Liver (tissue), 9 donors: ENCODE results near the gene ARHGEF1. TPM values are rescaled to one million over a fixed set of nuclear protein-coding genes. Genes with fewer than 3 reads are reported as not detected.

ENCODE experiments used
- DNase-seq: peaks from one replicate; pipeline ENCODE4 v3.0.0-alpha.2; 2017; ENCODE audit warnings: low spot score
- H3K27ac ChIP-seq, 2 donors: one replicate each; pipeline ENCODE4 v1.7.0; 2013; ENCODE audit warnings: inconsistent platforms in 2 of 2, low read length in 2 of 2, control low read depth in 1 of 2, low read depth in 1 of 2, mild to moderate bottlenecking in 1 of 2
- H3K27me3 ChIP-seq, 4 donors: one replicate each; pipeline versions ENCODE4 v1.6.1 to v1.7.0; 2013; ENCODE audit warnings: low read length in 3 of 4, inconsistent platforms in 1 of 4, mild to moderate bottlenecking in 1 of 4, moderate library complexity in 1 of 4; ENCODE audit not compliant: control insufficient read depth in 4 of 4, insufficient read depth in 4 of 4
- H3K36me3 ChIP-seq, 4 donors: one replicate each; pipeline versions ENCODE4 v1.6.1 to v1.7.0; 2013; ENCODE audit warnings: low read length in 3 of 4, mild to moderate bottlenecking in 3 of 4, low read depth in 1 of 4, moderate library complexity in 1 of 4; ENCODE audit not compliant: control insufficient read depth in 4 of 4, insufficient read depth in 3 of 4
- H3K4me1 ChIP-seq, 4 donors: one replicate each; pipeline versions ENCODE4 v1.6.1 to v1.7.0; 2013; ENCODE audit warnings: low read length in 3 of 4, mild to moderate bottlenecking in 3 of 4, moderate library complexity in 1 of 4; ENCODE audit not compliant: control insufficient read depth in 4 of 4, insufficient read depth in 4 of 4
- H3K4me3 ChIP-seq, 3 donors: one replicate each; pipeline versions ENCODE4 v1.6.1 to v1.7.0; 2013; ENCODE audit warnings: low read length in 3 of 3, control low read depth in 1 of 3, low read depth in 1 of 3, mild to moderate bottlenecking in 1 of 3
- H3K9ac ChIP-seq, 2 donors: one replicate each; pipeline ENCODE4 v1.7.0; 2013; ENCODE audit warnings: low read length in 2 of 2, mild to moderate bottlenecking in 2 of 2, moderate library complexity in 2 of 2, control low read depth in 1 of 2, low read depth in 1 of 2
- H3K9me3 ChIP-seq, 4 donors: one replicate each; pipeline versions ENCODE4 v1.6.1 to v1.7.0; 2013; ENCODE audit warnings: low read length in 3 of 4; ENCODE audit not compliant: control insufficient read depth in 4 of 4
- ATF3 ChIP-seq: IDR thresholded peaks from 2 replicates; pipeline ENCODE4 v1.6.1; 2016; ENCODE audit warnings: antibody characterized with exemption
- EGR1 ChIP-seq, 2 donors: IDR thresholded peaks; 2 replicates each; pipeline ENCODE4 v1.6.1; 2016 to 2018; ENCODE audit warnings: antibody characterized with exemption in 2 of 2, low read depth in 2 of 2
- FOXA1 ChIP-seq: IDR thresholded peaks from 2 replicates; pipeline ENCODE4 v1.6.1; 2016; ENCODE audit warnings: antibody characterized with exemption
- FOXA2 ChIP-seq: IDR thresholded peaks from 2 replicates; pipeline ENCODE4 v1.6.1; 2016; ENCODE audit warnings: antibody characterized with exemption
- GABPA ChIP-seq, 2 donors: IDR thresholded peaks in 1 of 2; conservative IDR thresholded peaks in 1 of 2; 2 replicates each; pipeline ENCODE4 v1.6.1; 2016; ENCODE audit warnings: antibody characterized with exemption in 2 of 2, mild to moderate bottlenecking in 1 of 2, moderate library complexity in 1 of 2
- HNF4A ChIP-seq, 2 donors: conservative IDR thresholded peaks; 2 replicates each; pipeline ENCODE4 v1.6.1; 2016; ENCODE audit warnings: antibody characterized with exemption in 2 of 2, mild to moderate bottlenecking in 2 of 2
- HNF4G ChIP-seq: IDR thresholded peaks from 2 replicates; pipeline ENCODE4 v1.6.1; 2016; ENCODE audit warnings: antibody characterized with exemption
- JUND ChIP-seq, 2 donors: IDR thresholded peaks; 2 replicates each; pipeline ENCODE4 v1.6.1; 2016; ENCODE audit warnings: antibody characterized with exemption in 2 of 2
- NR2F2 ChIP-seq: IDR thresholded peaks from 2 replicates; pipeline ENCODE4 v1.6.1; 2016; ENCODE audit warnings: antibody characterized with exemption
- RAD21 ChIP-seq, 2 donors: IDR thresholded peaks; 2 replicates each; pipeline ENCODE4 v1.6.1; 2016; ENCODE audit warnings: antibody characterized with exemption in 2 of 2, mild to moderate bottlenecking in 2 of 2
- RXRA ChIP-seq, 2 donors: IDR thresholded peaks; 2 replicates each; pipeline ENCODE4 v1.6.1; 2017 to 2018; ENCODE audit warnings: antibody characterized with exemption in 2 of 2, mild to moderate bottlenecking in 1 of 2
- SP1 ChIP-seq: IDR thresholded peaks from 2 replicates; pipeline ENCODE4 v1.6.1; 2018; ENCODE audit warnings: antibody characterized with exemption, mild to moderate bottlenecking
- TAF1 ChIP-seq: conservative IDR thresholded peaks from 2 replicates; pipeline ENCODE4 v1.6.1; 2016; ENCODE audit warnings: antibody characterized with exemption, mild to moderate bottlenecking
- YY1 ChIP-seq: IDR thresholded peaks from 2 replicates; pipeline ENCODE4 v1.6.1; 2016; ENCODE audit warnings: antibody characterized with exemption, mild to moderate bottlenecking
- WGBS: extraction: QIAGEN DNeasy Blood & Tissue Kit; methylation state at CpG from one replicate; pipeline ENCODE4 v1.1.7; 2013; 5-methylcytosine and 5-hydroxymethylcytosine counted together
- polyA plus RNA-seq, 2 donors: library from polyadenylated mRNA; stranded (reverse) in 1 of 2; unstranded in 1 of 2; fragments of 200-250 nt in 1 of 2; fragments of >200 nt in 1 of 2; fragmentation: Nextera tagmentation in 1 of 2; extraction: Ambion mirVana in 1 of 2; gene quantifications; one replicate each; pipeline versions ENCODE4 v1.2.1 to v1.2.3, GENCODE V29; 2013 to 2015
- total RNA-seq, 2 donors: library from RNA; depleted of rRNA; stranded (reverse); fragments of >200 nt; gene quantifications; one replicate each; pipeline ENCODE4 v1.2.3, GENCODE V29; 2014
- TF ChIP-seq, protein P1 (sequence below): IDR thresholded peaks from 2 replicates; pipeline ENCODE4 v1.6.1; 2016; ENCODE audit warnings: antibody characterized with exemption, mild to moderate bottlenecking
- TF ChIP-seq, protein P2 (sequence below): fragments of 150-350 bp; IDR thresholded peaks from 2 replicates; pipeline ENCODE4 v1.5.1; 2017; ENCODE audit warnings: improper control_type of control experiment, low read depth, low read length; ENCODE audit not compliant: missing input control
- TF ChIP-seq, protein P3 (sequence below): IDR thresholded peaks from 2 replicates; pipeline ENCODE4 v1.6.1; 2016; ENCODE audit warnings: antibody characterized with exemption
- TF ChIP-seq, protein P4 (sequence below): IDR thresholded peaks from 2 replicates; pipeline ENCODE4 v1.6.1; 2016; ENCODE audit warnings: antibody characterized with exemption
- donor health status: healthy.
- donor health status: healthy.
- donor health status: healthy.
- donor health status: healthy.
- donor health status: healthy.

The ARHGEF1 gene
- total and polyA plus RNA-seq, 4 donors, result 13.2 to 30.1 (median 18.5) TPM

- no peak for TF ChIP-seq NR2F2
- TF ChIP-seq GABPA (IDR thresholded peaks at IDR 0.05 in 1 of 2, conservative IDR thresholded peaks at IDR 0.05 in 1 of 2), result no peak
- no peak for TF ChIP-seq RAD21 (IDR thresholded peaks at IDR 0.05)
- no peak for TF ChIP-seq HNF4A (conservative IDR thresholded peaks at IDR 0.05)
- no peak for TF ChIP-seq TAF1
- TF ChIP-seq EGR1 (IDR thresholded peaks at IDR 0.05; ENCODE audit: low read depth in 2 of 2), result no peak
Measured at GRCh38 chr19:41905273-41906002, 22.5 kb downstream of the ARHGEF1 start (continued).

- H3K27me3 ChIP-seq, result no peaks in the 10 kb centered on the region
- H3K27ac ChIP-seq, result no peak overlapping the region
- TF ChIP-seq YY1 (no peak), HNF4G (no peak), HNF4A (conservative IDR thresholded peaks at IDR 0.05) (no peak), EGR1 (IDR thresholded peaks at IDR 0.05; ENCODE audit: low read depth in 2 of 2) (no peak), FOXA2 (no peak), ATF3 (no peak), FOXA1 (no peak), SP1 (no peak), NR2F2 (no peak), TAF1 (no peak), JUND (IDR thresholded peaks at IDR 0.05) (no peak), RAD21 (IDR thresholded peaks at IDR 0.05) (no peak), GABPA (IDR thresholded peaks at IDR 0.05 in 1 of 2, conservative IDR thresholded peaks at IDR 0.05 in 1 of 2) (no peak), RXRA (IDR thresholded peaks at IDR 0.05) (no peak)
- TF ChIP-seq, protein P1, sequence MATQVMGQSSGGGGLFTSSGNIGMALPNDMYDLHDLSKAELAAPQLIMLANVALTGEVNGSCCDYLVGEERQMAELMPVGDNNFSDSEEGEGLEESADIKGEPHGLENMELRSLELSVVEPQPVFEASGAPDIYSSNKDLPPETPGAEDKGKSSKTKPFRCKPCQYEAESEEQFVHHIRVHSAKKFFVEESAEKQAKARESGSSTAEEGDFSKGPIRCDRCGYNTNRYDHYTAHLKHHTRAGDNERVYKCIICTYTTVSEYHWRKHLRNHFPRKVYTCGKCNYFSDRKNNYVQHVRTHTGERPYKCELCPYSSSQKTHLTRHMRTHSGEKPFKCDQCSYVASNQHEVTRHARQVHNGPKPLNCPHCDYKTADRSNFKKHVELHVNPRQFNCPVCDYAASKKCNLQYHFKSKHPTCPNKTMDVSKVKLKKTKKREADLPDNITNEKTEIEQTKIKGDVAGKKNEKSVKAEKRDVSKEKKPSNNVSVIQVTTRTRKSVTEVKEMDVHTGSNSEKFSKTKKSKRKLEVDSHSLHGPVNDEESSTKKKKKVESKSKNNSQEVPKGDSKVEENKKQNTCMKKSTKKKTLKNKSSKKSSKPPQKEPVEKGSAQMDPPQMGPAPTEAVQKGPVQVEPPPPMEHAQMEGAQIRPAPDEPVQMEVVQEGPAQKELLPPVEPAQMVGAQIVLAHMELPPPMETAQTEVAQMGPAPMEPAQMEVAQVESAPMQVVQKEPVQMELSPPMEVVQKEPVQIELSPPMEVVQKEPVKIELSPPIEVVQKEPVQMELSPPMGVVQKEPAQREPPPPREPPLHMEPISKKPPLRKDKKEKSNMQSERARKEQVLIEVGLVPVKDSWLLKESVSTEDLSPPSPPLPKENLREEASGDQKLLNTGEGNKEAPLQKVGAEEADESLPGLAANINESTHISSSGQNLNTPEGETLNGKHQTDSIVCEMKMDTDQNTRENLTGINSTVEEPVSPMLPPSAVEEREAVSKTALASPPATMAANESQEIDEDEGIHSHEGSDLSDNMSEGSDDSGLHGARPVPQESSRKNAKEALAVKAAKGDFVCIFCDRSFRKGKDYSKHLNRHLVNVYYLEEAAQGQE, result no peak
- TF ChIP-seq, protein P2, sequence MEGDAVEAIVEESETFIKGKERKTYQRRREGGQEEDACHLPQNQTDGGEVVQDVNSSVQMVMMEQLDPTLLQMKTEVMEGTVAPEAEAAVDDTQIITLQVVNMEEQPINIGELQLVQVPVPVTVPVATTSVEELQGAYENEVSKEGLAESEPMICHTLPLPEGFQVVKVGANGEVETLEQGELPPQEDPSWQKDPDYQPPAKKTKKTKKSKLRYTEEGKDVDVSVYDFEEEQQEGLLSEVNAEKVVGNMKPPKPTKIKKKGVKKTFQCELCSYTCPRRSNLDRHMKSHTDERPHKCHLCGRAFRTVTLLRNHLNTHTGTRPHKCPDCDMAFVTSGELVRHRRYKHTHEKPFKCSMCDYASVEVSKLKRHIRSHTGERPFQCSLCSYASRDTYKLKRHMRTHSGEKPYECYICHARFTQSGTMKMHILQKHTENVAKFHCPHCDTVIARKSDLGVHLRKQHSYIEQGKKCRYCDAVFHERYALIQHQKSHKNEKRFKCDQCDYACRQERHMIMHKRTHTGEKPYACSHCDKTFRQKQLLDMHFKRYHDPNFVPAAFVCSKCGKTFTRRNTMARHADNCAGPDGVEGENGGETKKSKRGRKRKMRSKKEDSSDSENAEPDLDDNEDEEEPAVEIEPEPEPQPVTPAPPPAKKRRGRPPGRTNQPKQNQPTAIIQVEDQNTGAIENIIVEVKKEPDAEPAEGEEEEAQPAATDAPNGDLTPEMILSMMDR, result no peak
- TF ChIP-seq, protein P3, sequence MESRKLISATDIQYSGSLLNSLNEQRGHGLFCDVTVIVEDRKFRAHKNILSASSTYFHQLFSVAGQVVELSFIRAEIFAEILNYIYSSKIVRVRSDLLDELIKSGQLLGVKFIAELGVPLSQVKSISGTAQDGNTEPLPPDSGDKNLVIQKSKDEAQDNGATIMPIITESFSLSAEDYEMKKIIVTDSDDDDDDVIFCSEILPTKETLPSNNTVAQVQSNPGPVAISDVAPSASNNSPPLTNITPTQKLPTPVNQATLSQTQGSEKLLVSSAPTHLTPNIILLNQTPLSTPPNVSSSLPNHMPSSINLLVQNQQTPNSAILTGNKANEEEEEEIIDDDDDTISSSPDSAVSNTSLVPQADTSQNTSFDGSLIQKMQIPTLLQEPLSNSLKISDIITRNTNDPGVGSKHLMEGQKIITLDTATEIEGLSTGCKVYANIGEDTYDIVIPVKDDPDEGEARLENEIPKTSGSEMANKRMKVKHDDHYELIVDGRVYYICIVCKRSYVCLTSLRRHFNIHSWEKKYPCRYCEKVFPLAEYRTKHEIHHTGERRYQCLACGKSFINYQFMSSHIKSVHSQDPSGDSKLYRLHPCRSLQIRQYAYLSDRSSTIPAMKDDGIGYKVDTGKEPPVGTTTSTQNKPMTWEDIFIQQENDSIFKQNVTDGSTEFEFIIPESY, result no peak
- TF ChIP-seq, protein P4, sequence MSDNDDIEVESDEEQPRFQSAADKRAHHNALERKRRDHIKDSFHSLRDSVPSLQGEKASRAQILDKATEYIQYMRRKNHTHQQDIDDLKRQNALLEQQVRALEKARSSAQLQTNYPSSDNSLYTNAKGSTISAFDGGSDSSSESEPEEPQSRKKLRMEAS, result no peak
- H3K4me3 ChIP-seq, result no peak overlapping the region
- H3K9ac ChIP-seq, result no peak overlapping the region
- H3K9me3 ChIP-seq, result no peaks in the 10 kb centered on the region
- peaks cover 0 to 7% (median 4%) of the 10 kb centered on the region in 4 donors for H3K4me1 ChIP-seq
- peaks cover 23 to 51% (median 24%) of the 10 kb centered on the region in 4 donors for H3K36me3 ChIP-seq
- WGBS, result 84% methylated on average over 9 of the region's 9 CpGs
- DNase-seq, result no peak
Measured at GRCh38 chr19:41906271-41906670, 23.3 kb downstream of the ARHGEF1 start.
